Naive B cell (primary cell): ENCODE data around the gene C4orf50. TPM values are rescaled to one million over a fixed set of nuclear protein-coding genes. Genes with fewer than 3 reads are reported as not detected.

ENCODE experiments used
- ATAC-seq, 2 donors: fragments of 150-1000 bp; cut with Tn5 transposase; 2 replicates each; pipeline ENCODE4 v1.10.0; 2021; ENCODE audit warnings: low read depth in 2 of 2, mild to moderate bottlenecking in 2 of 2, moderate library complexity in 2 of 2
- DNase-seq: peaks from one replicate; pipeline ENCODE4 v3.0.0; 2022
- H3K27ac Mint-ChIP-seq, 6 donors: one replicate each; pipeline ENCODE4 v1.8.0; 2020 to 2022; ENCODE audit warnings: mild to moderate bottlenecking in 6 of 6, mixed read lengths in 6 of 6, moderate library complexity in 5 of 6, inconsistent platforms in 2 of 6
- H3K27me3 Mint-ChIP-seq, 3 donors: one replicate each; pipeline ENCODE4 v1.8.0; 2021 to 2022; ENCODE audit warnings: mixed read lengths in 3 of 3, mild to moderate bottlenecking in 1 of 3
- H3K36me3 Mint-ChIP-seq, 2 donors: one replicate each; pipeline ENCODE4 v1.8.0; 2020 to 2022; ENCODE audit warnings: mixed read lengths in 2 of 2, inconsistent platforms in 1 of 2, mild to moderate bottlenecking in 1 of 2
- H3K4me1 Mint-ChIP-seq, 3 donors: one replicate each; pipeline ENCODE4 v1.8.0; 2020 to 2022; ENCODE audit warnings: mixed read lengths in 3 of 3, inconsistent platforms in 1 of 3, mild to moderate bottlenecking in 1 of 3, moderate library complexity in 1 of 3
- H3K4me3 Mint-ChIP-seq, 8 donors: one replicate each; pipeline ENCODE4 v1.8.0; 2020 to 2022; ENCODE audit warnings: mild to moderate bottlenecking in 8 of 8, mixed read lengths in 8 of 8, moderate library complexity in 8 of 8, inconsistent platforms in 2 of 8
- H3K9me3 Mint-ChIP-seq, 7 donors: one replicate each; pipeline ENCODE4 v1.8.0; 2020 to 2022; ENCODE audit warnings: mixed read lengths in 7 of 7, mild to moderate bottlenecking in 5 of 7, inconsistent platforms in 2 of 7, moderate library complexity in 1 of 7
- polyA plus RNA-seq, 6 donors: library from polyadenylated mRNA; unstranded; fragments of 300-500 nt; fragmentation: Illumina TruSeq; gene quantifications; one replicate each; pipeline ENCODE4 v1.2.3, GENCODE V29; 2021; ENCODE audit warnings: low read depth in 6 of 6

The C4orf50 gene
- polyA plus RNA-seq, 6 donors from 2014 or later: not detected

DNA sequence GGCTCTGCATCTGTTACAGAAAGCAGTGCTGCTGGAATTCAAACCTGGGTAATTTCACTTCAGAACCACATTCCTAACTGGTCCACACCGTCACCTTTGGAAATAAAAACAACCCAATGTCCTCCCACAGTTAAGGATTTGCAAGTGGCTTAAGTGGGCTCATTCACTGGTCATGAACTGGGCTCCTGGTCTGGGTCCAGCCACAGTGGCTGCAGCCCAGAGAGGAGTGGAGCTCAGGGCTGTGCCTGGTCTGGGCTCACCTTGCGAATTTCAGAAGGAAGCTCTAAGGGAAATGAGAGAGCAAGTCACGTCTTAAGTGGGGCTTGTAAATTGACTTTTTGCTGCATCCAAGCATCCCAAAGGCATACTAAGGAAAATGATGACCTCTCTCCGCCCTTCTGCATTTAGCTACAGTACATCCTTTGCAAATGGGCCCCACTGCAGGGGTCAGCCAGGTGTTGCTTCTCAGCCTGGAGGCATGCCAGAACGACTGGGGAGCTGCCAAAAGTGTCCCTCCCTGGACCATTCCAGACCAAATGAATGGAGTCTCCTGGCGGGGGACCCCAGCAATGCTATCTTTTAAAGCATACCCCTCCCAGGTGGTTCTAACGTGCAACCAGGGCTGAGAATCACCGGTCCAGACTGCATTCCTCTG, 99.8 kb downstream of the C4orf50 start:
- DNase-seq (no peak), ATAC-seq (no peak)
- peaks cover 33 to 49% (median 33%) of the 10 kb centered on the region in 3 donors for H3K27me3 Mint-ChIP-seq
- peak overlapping the region in 2 of 8 donors; percentile 25 to 52 for H3K4me3 Mint-ChIP-seq
- no peak overlapping the region for H3K27ac Mint-ChIP-seq
- peaks cover 0 to 4% of the 10 kb centered on the region in 2 donors for H3K36me3 Mint-ChIP-seq
- peaks cover 6 to 26% (median 13%) of the 10 kb centered on the region in 3 donors for H3K4me1 Mint-ChIP-seq
- H3K9me3 Mint-ChIP-seq: peaks cover 0 to 7% (median 0%) of the 10 kb centered on the region in 7 donors

DNA sequence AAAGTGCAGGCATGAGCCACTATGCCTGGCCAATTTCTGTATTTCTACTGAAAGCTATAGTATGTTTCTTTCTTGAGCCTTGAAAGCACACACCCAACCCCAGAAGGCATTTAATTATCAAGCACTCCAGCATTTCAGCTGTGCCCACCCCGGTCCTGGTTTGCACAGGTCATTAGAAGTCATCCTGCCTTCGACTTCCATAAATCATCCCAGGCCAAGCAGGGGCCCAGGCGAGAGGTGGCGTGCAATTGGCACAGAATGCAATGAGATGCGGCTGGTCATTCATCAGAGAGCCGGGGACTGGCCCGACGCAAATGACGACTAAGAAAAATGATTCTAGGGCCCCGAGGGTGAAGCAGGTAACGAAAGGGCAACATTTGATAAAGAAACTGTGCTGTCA, 100.6 kb downstream of the C4orf50 start:
- peaks cover 25 to 43% (median 30%) of the 10 kb centered on the region in 3 donors for H3K27me3 Mint-ChIP-seq
- H3K27ac Mint-ChIP-seq: peak overlapping the region in 2 of 6 donors; percentile 42 to 83
- peaks cover 6 to 26% (median 13%) of the 10 kb centered on the region in 3 donors for H3K4me1 Mint-ChIP-seq
- peaks cover 0 to 8% (median 4%) of the 10 kb centered on the region in 7 donors for H3K9me3 Mint-ChIP-seq
- ATAC-seq (no peak), DNase-seq (no peak)
- H3K36me3 Mint-ChIP-seq: peaks cover 3 to 5% of the 10 kb centered on the region in 2 donors
- H3K4me3 Mint-ChIP-seq: peak overlapping the region in 2 of 8 donors; percentile 22 to 84

DNA sequence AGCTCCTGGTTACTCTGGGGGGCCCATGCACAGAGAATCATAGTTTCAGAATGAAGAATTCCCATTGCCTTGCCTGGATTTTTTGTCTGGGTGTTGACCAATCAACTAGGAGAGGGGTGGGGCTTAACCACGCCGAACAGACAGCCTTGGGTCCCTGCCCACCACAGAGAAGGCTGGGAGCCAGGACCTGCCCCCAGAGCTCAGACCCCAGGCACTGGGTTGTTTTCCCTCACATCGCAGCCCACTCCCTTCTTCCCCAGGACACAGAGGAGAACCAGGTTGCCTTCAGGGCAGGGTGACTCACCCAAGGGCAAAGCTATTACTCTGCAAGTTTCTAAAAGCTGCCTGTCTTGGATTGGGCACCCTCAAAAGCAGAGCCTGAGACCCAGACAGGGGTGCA, 102.0 kb downstream of the C4orf50 start:
- Mint-ChIP-seq H3K27ac (peak overlapping the region in 1 of 6 donors; percentile 76), H3K4me3 (peak overlapping the region in 3 of 8 donors; percentile 12 to 69 (median 65)), H3K27me3 (peaks cover 24 to 41% (median 30%) of the 10 kb centered on the region in 3 donors), H3K9me3 (peaks cover 1 to 16% (median 8%) of the 10 kb centered on the region in 7 donors), H3K4me1 (peaks cover 6 to 26% (median 13%) of the 10 kb centered on the region in 3 donors), H3K36me3 (peaks cover 11 to 14% of the 10 kb centered on the region in 2 donors)
- ATAC-seq (no peak), DNase-seq (no peak)

DNA sequence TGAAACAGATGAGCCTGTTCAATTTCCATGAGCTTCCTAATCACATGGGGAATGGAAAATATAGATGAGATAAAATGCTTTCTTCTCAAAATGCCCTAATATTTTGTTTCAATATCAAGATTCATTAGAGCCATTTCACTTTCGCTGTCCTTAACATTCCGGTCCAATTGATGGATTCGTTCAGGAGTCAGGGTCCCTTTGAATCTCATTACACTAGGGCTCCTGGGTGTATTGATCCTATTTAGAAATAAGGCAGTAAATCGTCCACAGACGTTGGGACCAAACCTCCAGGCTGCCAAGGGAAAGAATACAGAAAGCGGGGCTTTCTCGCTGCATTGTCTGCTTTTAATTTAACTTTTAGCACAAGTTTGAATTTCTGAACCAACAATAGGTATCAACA, 104.8 kb downstream of the C4orf50 start:
- no peak for ATAC-seq
- Mint-ChIP-seq H3K4me1 (peaks cover 6 to 25% (median 13%) of the 10 kb centered on the region in 3 donors), H3K4me3 (no peak overlapping the region), H3K27me3 (peaks cover 16 to 31% (median 22%) of the 10 kb centered on the region in 3 donors), H3K27ac (no peak overlapping the region), H3K9me3 (peaks cover 18 to 37% (median 21%) of the 10 kb centered on the region in 7 donors), H3K36me3 (peaks cover 14 to 18% of the 10 kb centered on the region in 2 donors)
- DNase-seq: no peak

DNA sequence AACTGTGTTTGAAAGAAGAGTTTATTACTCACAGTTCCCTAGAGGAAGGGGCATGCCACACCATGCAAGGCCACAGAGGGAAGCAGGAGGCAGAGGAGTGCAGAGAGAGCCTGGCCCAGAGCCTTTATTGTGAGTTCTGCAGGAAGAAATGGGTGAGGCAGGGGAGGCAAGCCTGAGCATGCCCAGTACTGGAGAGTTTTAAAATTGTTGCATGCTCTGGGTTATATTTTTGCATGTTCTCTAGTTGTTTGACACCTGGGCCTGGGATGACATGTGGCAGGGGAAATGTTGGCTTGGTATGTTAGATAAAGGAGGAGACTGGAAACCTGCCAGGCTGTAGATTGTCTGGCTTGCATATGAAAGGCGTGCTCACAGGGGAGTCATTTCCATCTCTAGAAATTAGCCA, 105.6 kb downstream of the C4orf50 start:
- Mint-ChIP-seq H3K27me3 (peaks cover 13 to 40% (median 30%) of the 10 kb centered on the region in 3 donors), H3K36me3 (peaks cover 14 to 26% of the 10 kb centered on the region in 2 donors), H3K27ac (no peak overlapping the region), H3K4me3 (no peak overlapping the region), H3K9me3 (peaks cover 20 to 45% (median 28%) of the 10 kb centered on the region in 7 donors), H3K4me1 (peaks cover 6 to 18% (median 13%) of the 10 kb centered on the region in 3 donors)
- no peak for DNase-seq
- no peak for ATAC-seq

DNA sequence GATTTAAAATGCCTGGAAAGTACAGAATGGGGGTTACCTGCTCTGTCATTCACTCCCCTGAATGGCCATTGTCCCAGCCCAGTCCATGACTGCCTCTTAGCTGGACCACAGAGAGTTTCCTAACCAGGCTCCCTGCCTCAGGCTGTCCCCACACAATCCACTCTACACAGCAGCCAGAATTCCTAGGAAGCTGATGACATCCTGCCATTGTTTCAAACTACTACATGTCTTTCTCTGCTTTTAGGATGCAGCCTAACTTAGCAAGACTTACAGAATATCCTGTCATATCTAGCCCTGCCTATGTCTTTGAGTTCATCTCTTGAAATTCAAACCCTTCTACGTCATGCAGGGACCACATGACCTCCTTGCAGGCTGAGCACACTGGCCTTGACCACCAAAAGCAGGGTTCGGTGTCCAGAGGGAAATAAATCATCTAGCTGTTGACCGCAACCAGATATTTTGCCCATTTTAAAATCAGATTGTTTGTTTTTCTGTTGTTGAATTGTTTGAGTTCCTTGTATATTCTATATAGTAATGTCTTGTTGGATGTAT, 109.3 kb downstream of the C4orf50 start:
- H3K36me3 Mint-ChIP-seq: peaks cover 14 to 32% of the 10 kb centered on the region in 2 donors
- no peak for ATAC-seq
- H3K4me1 Mint-ChIP-seq: no peaks in the 10 kb centered on the region
- H3K4me3 Mint-ChIP-seq: no peak overlapping the region
- H3K27ac Mint-ChIP-seq: no peak overlapping the region
- peaks cover 23 to 57% (median 39%) of the 10 kb centered on the region in 7 donors for H3K9me3 Mint-ChIP-seq
- H3K27me3 Mint-ChIP-seq: peaks cover 37 to 68% (median 63%) of the 10 kb centered on the region in 3 donors
- no peak for DNase-seq

DNA sequence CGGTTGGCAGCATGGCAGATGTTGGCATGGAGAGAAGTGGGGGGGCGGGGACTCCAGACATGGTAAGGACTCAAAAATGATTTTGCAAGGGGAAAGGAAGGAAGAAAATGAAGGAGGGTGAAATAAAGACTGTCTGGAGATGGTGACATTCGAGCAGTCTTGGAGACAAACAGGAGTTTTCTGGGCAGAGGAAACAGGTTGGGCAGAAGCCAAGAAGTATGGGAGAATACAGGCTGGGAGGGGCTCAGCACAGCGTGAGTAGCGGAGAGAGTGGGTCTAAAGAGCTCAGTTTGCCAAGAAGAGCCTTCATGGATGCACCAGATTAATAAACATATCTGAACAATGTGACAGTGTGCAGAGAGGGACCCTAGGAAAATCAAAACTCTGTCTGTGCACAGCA, 112.0 kb downstream of the C4orf50 start:
- Mint-ChIP-seq H3K4me1 (no peaks in the 10 kb centered on the region), H3K4me3 (no peak overlapping the region), H3K9me3 (peaks cover 19 to 48% (median 31%) of the 10 kb centered on the region in 7 donors), H3K36me3 (peaks cover 8 to 20% of the 10 kb centered on the region in 2 donors), H3K27ac (no peak overlapping the region), H3K27me3 (peaks cover 48 to 80% (median 79%) of the 10 kb centered on the region in 3 donors)
- ATAC-seq (no peak), DNase-seq (no peak)

DNA sequence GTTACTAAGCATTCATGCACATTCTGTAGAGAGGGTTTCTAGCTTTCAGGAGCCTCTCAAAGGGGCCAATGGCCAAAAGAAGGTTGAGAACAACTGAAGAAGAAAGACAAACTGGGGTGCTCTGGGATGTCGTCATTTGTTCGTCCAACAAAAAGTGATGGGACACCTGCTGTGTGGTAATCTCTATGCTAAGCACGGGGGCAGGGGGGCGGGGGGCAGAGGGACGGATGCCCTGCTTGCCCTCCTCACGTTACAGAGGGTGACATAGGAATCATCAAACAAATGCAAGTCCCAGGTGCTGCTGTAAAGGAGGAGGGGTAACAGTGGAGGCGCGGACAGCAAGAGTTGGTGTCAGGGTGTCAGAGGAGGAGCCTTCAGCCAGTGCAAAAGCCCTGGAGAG, 112.5 kb downstream of the C4orf50 start:
- Mint-ChIP-seq H3K27ac (no peak overlapping the region), H3K4me3 (no peak overlapping the region), H3K9me3 (peaks cover 17 to 46% (median 31%) of the 10 kb centered on the region in 7 donors), H3K27me3 (peaks cover 53 to 85% (median 84%) of the 10 kb centered on the region in 3 donors), H3K36me3 (peaks cover 8 to 20% of the 10 kb centered on the region in 2 donors), H3K4me1 (no peaks in the 10 kb centered on the region)
- DNase-seq (no peak), ATAC-seq (no peak)

DNA sequence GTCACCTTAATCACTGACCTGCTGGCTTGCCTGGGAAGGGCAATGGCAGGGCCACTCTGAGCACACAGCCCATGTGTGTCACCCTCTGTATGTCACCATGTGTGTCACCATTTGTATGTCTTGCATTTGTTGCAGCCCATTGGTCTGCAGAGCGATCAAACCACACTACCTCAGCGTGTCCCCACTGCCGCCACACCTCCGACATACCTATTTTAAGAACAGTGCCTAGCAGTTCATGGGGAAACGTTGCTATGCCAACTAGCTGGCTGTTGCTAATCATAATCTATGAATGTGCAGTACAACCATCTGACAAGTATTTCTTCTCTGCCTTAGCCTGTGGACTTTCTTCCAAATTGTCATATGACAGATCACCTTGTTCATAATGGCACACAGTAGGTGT, 117.4 kb downstream of the C4orf50 start:
- Mint-ChIP-seq H3K27me3 (peaks cover 78 to 88% (median 81%) of the 10 kb centered on the region in 3 donors), H3K4me3 (no peak overlapping the region), H3K27ac (no peak overlapping the region), H3K36me3 (peaks cover 4 to 8% of the 10 kb centered on the region in 2 donors), H3K4me1 (no peaks in the 10 kb centered on the region), H3K9me3 (peaks cover 6 to 23% (median 13%) of the 10 kb centered on the region in 7 donors)
- ATAC-seq (no peak), DNase-seq (no peak)

DNA sequence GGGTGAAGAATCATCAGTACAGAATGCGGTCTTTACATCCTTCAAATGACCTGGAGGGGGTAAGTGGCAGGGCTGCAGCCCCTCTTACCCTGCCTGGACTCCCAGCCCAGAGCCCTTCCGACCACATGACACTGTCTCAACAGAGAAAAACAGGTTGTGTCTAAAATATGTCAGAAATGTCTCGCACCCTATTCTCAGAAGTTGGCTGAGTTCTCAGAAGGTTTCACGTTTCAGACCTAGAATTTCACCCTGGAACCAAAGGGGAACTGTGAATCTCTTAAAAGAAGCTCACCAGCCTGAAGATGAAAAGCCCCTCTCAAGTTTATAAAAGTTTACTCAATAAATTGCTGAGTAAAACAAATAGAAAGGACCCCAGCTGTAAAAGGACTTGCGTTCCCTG, 118.3 kb downstream of the C4orf50 start:
- H3K36me3 Mint-ChIP-seq: peaks cover 4 to 8% of the 10 kb centered on the region in 2 donors
- no peak for DNase-seq
- H3K27ac Mint-ChIP-seq: peak overlapping the region in 1 of 6 donors; percentile 66
- H3K9me3 Mint-ChIP-seq: peaks cover 5 to 21% (median 11%) of the 10 kb centered on the region in 7 donors
- H3K4me3 Mint-ChIP-seq: no peak overlapping the region
- H3K27me3 Mint-ChIP-seq: peaks cover 77 to 88% (median 80%) of the 10 kb centered on the region in 3 donors
- H3K4me1 Mint-ChIP-seq: no peaks in the 10 kb centered on the region
- ATAC-seq: no peak

DNA sequence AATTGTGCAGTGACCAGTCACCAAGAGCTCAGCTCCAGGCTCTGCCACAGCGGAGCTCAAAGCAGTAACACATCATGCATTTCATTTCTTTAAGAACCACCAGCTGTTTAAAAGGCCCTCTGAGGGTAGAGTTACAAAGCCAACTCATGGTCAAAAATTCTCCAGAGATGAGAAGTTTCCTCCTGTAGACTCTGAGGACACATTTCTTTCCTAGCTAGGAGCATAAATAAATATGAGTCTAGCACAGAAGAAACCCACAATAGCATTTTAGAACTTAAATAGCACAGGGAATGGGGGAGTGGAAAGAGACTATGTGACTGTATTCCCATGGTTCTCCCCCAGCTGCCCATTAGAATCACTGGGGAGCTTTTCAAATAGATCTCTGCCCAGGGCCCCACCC, 118.8 kb downstream of the C4orf50 start:
- Mint-ChIP-seq H3K4me1 (no peaks in the 10 kb centered on the region), H3K9me3 (peaks cover 5 to 21% (median 11%) of the 10 kb centered on the region in 7 donors), H3K4me3 (no peak overlapping the region), H3K27me3 (peaks cover 74 to 88% (median 80%) of the 10 kb centered on the region in 3 donors), H3K27ac (no peak overlapping the region), H3K36me3 (peaks cover 4 to 8% of the 10 kb centered on the region in 2 donors)
- ATAC-seq: no peak
- no peak for DNase-seq

DNA sequence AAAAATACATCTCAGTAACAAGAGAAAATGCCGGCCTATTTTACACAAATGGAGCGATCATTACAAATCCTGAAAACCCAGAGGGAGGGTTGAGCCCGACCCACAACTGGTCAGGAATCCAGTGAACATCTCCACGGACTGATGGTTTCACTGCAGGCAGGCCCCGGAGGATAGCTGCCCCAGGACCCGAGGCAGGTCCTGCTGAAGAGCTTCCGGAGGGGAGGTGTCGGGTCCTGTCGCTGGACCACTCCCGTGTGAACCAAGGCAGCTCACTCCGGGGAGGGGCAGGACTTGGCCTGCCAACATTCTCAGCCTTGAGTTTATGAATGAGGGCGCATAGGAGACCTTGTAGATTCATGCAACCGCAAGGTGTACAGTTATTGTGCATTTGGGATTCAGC, 120.6 kb downstream of the C4orf50 start:
- H3K4me1 Mint-ChIP-seq: peaks cover 0 to 7% (median 4%) of the 10 kb centered on the region in 3 donors
- peaks cover 4 to 13% of the 10 kb centered on the region in 2 donors for H3K36me3 Mint-ChIP-seq
- DNase-seq: no peak
- H3K27me3 Mint-ChIP-seq: peaks cover 72 to 86% (median 83%) of the 10 kb centered on the region in 3 donors
- no peak overlapping the region for H3K4me3 Mint-ChIP-seq
- H3K27ac Mint-ChIP-seq: no peak overlapping the region
- ATAC-seq: no peak
- H3K9me3 Mint-ChIP-seq: peaks cover 2 to 19% (median 11%) of the 10 kb centered on the region in 7 donors

DNA sequence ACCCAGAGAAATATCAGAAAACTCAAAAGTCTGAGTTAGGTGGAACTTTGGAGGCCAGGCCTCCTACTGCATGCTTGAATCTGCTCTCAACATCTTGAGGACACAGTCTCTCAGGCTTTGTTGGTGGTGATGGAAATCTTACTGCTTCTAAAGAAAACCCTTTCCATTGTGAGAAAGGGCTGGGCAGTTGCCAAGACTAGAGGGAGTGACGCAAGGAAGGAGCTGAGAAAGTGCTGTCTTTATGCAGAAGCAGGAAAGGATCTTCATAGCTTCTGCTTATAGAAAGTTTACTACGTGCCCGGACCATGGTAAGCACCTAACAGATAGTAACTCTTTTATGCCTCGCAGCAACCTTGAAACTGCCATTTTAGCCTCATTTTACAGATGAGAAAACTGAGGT, 122.9 kb downstream of the C4orf50 start:
- Mint-ChIP-seq H3K27me3 (peaks cover 65 to 82% (median 72%) of the 10 kb centered on the region in 3 donors), H3K4me3 (no peak overlapping the region), H3K9me3 (peaks cover 2 to 21% (median 11%) of the 10 kb centered on the region in 7 donors), H3K36me3 (peaks cover 0 to 13% of the 10 kb centered on the region in 2 donors), H3K4me1 (peaks cover 5 to 17% (median 13%) of the 10 kb centered on the region in 3 donors), H3K27ac (no peak overlapping the region)
- DNase-seq (no peak), ATAC-seq (no peak)
